Measurements from ENCODE around the gene FAM50B. TPM values are rescaled to one million over a fixed set of nuclear protein-coding genes. Genes with fewer than 3 reads are reported as not detected.

The FAM50B gene
- total RNA-seq, 1 experiment from 2014 or later, result 3.3 TPM

- Mint-ChIP-seq H3K36me3 (ENCODE audit: insufficient read depth in 1 of 3, low read depth in 3 of 3) (no peaks in the 10 kb centered on the region), H3K4me1 (peaks cover 14 to 21% of the 10 kb centered on the region in 2 experiments), H3K27me3 (ENCODE audit: low read depth) (peaks cover 11% of the 10 kb centered on the region), H3K27ac (no peak overlapping the region), H3K9me3 (no peaks in the 10 kb centered on the region), H3K4me3 (no peak overlapping the region)
- H3K79me1 ChIP-seq (ENCODE audit: insufficient read depth, low read depth, low read length, poor library complexity, severe bottlenecking), result no peaks in the 10 kb centered on the region
- TF ChIP-seq, protein P1, sequence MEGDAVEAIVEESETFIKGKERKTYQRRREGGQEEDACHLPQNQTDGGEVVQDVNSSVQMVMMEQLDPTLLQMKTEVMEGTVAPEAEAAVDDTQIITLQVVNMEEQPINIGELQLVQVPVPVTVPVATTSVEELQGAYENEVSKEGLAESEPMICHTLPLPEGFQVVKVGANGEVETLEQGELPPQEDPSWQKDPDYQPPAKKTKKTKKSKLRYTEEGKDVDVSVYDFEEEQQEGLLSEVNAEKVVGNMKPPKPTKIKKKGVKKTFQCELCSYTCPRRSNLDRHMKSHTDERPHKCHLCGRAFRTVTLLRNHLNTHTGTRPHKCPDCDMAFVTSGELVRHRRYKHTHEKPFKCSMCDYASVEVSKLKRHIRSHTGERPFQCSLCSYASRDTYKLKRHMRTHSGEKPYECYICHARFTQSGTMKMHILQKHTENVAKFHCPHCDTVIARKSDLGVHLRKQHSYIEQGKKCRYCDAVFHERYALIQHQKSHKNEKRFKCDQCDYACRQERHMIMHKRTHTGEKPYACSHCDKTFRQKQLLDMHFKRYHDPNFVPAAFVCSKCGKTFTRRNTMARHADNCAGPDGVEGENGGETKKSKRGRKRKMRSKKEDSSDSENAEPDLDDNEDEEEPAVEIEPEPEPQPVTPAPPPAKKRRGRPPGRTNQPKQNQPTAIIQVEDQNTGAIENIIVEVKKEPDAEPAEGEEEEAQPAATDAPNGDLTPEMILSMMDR (conservative IDR thresholded peaks at IDR 0.05), result no peak
- no peak overlapping the region for H2AFZ ChIP-seq (ENCODE audit: low read length)
- H4K8ac ChIP-seq (replicated peaks; ENCODE audit: insufficient read length, low read depth, low read length), result no peak overlapping the region
- H3K4me1 ChIP-seq (ENCODE audit: insufficient read depth, low read length), result peaks cover 2% of the 10 kb centered on the region; the same call in 1 of the 2 replicates
- H2BK15ac ChIP-seq (ENCODE audit: low read depth, low read length), result no peak overlapping the region
- no peaks in the 10 kb centered on the region for H3K23me2 ChIP-seq (ENCODE audit: insufficient read length, low read depth, low read length, poor library complexity, severe bottlenecking)
- no peak overlapping the region for H2BK120ac ChIP-seq (ENCODE audit: low read depth, low read length, poor library complexity, severe bottlenecking)
- no peak overlapping the region for H3K4me2 ChIP-seq (ENCODE audit: insufficient read depth, insufficient read length, low read length)
- no peak overlapping the region for H3K56ac ChIP-seq (ENCODE audit: insufficient read length, low read depth, low read length)
- DNase-seq, result no peak
- no peak overlapping the region for H2BK20ac ChIP-seq (ENCODE audit: low read depth, low read length, poor library complexity, severe bottlenecking)
- no peaks in the 10 kb centered on the region for H3K79me2 ChIP-seq (ENCODE audit: insufficient read depth, low read length)
- no peak overlapping the region for H3K23ac ChIP-seq (ENCODE audit: insufficient read length, low read depth, low read length)
- no peak overlapping the region for H3K4ac ChIP-seq (ENCODE audit: low read depth, low read length)
- no peak overlapping the region for H3T11ph ChIP-seq (ENCODE audit: low read length)
- no CpG with 5 or more reads among the region's 11 CpGs for WGBS (ENCODE audit: extremely low coverage, insufficient read length, low lambda C conversion rate)
- no peaks in the 10 kb centered on the region for H3K9me3 ChIP-seq (ENCODE audit: control insufficient read depth, low read depth, low read length)
- no peaks in the 10 kb centered on the region for H4K20me1 ChIP-seq (ENCODE audit: control insufficient read depth, insufficient read depth, insufficient read length)
- H4K91ac ChIP-seq (ENCODE audit: insufficient read length, low read depth, low read length), result no peak overlapping the region
- no peak overlapping the region for H4K5ac ChIP-seq (ENCODE audit: insufficient read length, low read depth, low read length)
- H2AK5ac ChIP-seq (ENCODE audit: insufficient read length, low read length), result no peak overlapping the region
- H3K9ac ChIP-seq (ENCODE audit: extremely low read depth, insufficient read length, low read length), result no peak overlapping the region
- no peak overlapping the region for H3K18ac ChIP-seq (ENCODE audit: insufficient read length, low read depth, low read length)
- no peak overlapping the region for H3K14ac ChIP-seq (ENCODE audit: insufficient read depth, low read length)
- H2BK5ac ChIP-seq (ENCODE audit: insufficient read length, low read length), result no peak overlapping the region
- H3K27ac ChIP-seq (ENCODE audit: insufficient read length, low read depth, low read length), result no peak overlapping the region
- H2BK12ac ChIP-seq (ENCODE audit: insufficient read length, low read depth, low read length), result no peak overlapping the region
- no peaks in the 10 kb centered on the region for H3K27me3 ChIP-seq (ENCODE audit: insufficient read depth, low read length)
Measured at GRCh38 chr6:3800850-3801591, 48.2 kb upstream of the FAM50B start.
